ENCODE measurements around the gene CARD10.

DNA sequence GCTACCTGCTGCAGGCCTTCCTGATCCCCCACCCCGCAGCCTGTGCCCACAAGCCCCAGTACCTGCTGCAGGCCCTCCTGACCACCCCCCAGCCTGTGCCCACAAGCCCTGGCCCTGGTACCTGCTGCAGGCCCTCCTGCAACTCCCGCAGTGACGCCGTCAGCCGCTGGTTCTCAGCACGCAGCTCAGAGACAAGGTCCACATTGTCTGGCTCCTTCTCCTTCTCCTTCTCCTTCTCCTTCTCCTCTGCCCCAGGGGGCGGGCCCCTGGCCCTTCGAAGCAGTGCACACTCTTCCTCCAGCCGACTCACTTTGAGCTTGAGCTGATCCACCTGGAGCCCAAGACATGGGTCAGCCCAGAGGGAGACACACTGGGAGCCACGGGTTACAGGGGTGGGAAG, 9.1 kb downstream of the CARD10 start:
- no peak for TF ChIP-seq EZH2phosphoT487 (IDR thresholded peaks at IDR 0.05; ENCODE audit: borderline replicate concordance)
- TF ChIP-seq, protein P1, sequence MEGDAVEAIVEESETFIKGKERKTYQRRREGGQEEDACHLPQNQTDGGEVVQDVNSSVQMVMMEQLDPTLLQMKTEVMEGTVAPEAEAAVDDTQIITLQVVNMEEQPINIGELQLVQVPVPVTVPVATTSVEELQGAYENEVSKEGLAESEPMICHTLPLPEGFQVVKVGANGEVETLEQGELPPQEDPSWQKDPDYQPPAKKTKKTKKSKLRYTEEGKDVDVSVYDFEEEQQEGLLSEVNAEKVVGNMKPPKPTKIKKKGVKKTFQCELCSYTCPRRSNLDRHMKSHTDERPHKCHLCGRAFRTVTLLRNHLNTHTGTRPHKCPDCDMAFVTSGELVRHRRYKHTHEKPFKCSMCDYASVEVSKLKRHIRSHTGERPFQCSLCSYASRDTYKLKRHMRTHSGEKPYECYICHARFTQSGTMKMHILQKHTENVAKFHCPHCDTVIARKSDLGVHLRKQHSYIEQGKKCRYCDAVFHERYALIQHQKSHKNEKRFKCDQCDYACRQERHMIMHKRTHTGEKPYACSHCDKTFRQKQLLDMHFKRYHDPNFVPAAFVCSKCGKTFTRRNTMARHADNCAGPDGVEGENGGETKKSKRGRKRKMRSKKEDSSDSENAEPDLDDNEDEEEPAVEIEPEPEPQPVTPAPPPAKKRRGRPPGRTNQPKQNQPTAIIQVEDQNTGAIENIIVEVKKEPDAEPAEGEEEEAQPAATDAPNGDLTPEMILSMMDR (conservative IDR thresholded peaks at IDR 0.05; ENCODE audit: low read length), result no peak

Data from Loucy (cell line).